HG02763 (cell line): ENCODE results near the gene ARHGAP15.
A peak's percentile ranks its signal among the peaks of the same experiment; 100 is the strongest.

ENCODE experiments used
- ATAC-seq: cut with Tn5 transposase; IDR thresholded peaks from one replicate; pipeline ENCODE4 v1.9.1; 2021; ENCODE audit warnings: mild to moderate bottlenecking, moderate library complexity; ENCODE audit not compliant: unreplicated experiment

ARHGAP15 gene

DNA sequence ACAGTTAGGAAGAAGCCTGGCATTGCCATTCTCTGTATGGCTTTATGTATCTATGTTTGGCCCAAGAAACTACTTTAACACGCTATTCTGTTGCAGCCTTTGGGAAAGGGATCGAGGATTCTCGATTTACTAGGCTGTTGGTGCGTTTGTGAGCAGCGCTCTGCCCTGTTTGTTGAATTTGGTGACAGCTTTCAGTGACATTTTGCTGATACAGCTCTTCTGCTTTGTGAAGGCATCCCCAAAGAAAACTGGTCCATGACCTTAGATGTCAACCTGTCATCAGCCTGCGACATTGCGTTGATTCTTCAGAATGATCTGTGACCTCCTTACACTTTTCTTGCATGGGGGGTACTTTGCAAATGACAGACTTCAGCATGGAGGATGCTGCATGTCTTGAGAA, 431.5 kb downstream of the ARHGAP15 start:
- no peak for ATAC-seq

DNA sequence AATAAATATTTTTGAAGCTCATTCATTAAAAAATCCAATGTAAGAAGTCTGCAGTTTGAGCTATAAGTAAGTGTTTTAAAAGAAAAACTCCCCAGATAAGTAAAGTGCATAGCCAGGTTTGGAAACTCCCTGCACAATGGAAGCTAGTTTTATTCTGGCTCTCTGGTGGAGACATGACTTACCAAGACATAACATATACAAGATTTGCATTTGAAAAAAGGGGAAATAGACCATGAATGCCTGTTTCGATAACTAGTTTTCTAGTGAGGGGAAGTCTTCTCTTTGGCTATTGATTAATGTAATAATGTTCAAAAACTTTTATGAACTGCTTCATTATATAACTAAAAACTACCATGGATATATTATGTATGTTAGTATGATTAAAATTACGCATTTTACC, 435.2 kb downstream of the ARHGAP15 start:
- ATAC-seq = peak; percentile 88

DNA sequence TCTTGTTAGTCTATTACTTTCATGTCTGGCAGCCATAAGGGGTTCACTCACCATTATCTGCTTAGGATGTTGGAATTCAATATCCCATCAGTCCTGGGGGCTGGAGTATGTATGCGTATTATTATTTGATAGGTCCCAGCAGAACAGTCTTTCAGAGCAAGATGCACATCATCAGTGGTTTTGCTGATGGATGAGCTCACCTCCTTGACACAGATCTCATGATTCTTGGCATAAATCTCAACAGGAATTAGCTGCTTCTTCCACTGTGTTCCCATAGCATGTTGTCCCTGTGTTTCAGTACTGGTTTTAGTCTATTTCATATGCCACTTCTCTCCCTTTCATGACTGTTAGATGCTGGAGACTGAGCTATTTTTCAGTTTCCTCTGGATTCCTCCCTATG, 442.5 kb downstream of the ARHGAP15 start:
- no peak for ATAC-seq

DNA sequence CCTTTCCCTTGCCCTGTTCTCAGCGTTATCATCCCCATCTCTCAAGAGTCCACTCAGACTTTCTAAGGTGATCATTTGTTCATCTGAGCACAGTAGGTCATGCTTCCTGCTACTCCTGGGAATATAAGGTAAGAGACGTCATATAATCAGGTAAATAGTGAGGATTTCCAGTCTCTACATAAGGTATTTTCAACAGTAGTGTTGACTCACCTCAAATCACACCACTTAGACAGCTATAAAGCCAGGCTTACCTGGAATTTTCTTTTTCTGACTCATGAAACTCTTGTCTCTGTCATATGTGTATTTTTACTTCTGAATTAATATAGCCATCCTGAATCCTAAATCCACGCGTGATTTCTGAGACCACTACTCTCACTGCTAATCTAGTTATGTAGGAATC, 443.2 kb downstream of the ARHGAP15 start:
- no peak for ATAC-seq

DNA sequence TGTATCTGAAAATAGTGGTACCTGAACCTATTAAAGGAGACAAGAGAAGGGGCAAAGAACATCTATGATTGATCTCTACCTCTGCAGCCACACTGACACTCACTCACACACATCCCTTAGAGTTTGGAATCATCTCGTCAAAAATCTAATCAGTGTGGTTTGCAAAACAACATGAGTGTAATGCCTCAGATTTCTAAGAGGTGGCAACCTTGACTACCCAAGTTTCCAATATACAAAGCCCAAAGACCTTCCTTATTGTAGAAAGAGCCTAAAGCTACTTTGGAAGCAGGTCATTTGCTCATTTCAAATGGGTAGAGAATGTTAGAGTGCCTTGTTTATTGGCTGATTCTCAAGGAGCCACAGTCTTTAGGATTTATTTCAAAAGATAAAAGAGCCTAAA, 444.9 kb downstream of the ARHGAP15 start:
- no peak for ATAC-seq

DNA sequence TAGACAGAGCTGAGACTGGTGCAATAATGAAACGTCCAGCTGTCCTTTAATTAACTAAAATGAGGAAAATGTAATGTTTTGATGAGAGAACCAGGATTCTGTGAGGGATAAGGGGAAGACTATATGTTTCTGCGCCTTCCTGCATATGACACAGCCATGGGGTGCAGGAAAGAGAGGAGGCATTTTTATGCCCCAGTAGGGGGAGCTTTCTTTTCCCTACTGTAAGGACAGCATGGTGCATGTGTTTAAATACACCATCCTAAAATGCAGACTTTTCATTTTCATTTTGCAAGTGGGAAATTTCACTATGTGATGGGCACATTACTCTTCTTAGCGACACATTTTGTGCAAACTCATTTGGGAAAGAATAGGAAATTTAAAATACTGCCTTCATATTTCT, 446.1 kb downstream of the ARHGAP15 start:
- no peak for ATAC-seq

DNA sequence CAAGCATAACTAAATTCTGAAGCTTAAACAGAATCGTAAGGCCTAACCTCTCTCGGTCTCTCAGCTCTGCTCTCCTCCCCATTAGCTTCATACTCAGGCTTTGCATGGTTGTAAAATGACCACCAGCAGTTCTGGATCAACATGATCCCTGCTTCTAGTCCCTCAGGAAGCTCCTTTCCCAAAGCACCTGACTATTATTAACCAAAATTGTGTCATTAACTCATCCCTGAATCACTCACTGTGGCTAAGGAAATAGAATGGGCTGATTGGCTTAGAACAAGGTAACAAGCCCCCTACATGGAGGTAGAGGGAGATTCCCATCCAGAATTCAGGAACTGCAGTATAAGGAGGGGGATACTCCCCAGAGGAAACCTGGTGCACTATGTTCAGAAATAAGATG, 448.3 kb downstream of the ARHGAP15 start:
- no peak for ATAC-seq

DNA sequence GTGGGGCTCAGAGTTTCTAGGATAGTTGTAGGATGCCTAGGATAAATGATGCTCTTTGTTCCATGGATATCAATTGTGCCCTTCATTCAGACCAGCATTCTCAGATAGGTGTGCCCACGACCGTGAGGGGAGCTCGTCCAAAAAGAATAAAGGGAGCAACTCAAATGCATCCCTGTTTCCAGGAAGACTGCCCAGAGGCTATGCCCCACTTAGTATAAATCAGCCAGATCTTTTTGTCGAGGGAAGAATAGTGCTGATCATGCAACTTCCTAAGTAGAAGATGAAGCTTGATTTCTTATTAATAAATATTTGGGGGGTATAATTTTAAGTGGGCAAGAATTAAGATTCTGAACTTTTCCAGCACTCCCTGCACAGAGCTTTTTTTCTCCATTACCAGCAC, 450.2 kb downstream of the ARHGAP15 start:
- no peak for ATAC-seq

DNA sequence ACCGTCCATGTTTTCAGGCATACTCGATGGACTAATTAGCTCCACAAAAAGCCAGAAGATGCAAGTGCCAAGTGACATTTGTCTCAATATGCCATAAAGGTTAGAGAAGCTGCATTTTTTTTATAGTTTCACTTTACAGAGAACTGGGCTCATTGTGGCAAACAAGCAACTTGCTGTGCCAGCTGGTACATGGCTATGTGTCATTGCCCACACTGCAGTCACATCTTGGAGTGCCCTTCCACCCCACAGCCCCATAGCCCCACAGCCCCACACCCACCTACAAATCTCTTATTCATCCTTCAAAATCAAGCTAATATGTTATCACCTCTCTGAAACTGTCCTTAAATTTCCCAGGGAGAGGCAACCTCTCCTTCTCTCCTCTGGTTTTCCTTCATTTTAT, 451.9 kb downstream of the ARHGAP15 start:
- ATAC-seq = no peak

DNA sequence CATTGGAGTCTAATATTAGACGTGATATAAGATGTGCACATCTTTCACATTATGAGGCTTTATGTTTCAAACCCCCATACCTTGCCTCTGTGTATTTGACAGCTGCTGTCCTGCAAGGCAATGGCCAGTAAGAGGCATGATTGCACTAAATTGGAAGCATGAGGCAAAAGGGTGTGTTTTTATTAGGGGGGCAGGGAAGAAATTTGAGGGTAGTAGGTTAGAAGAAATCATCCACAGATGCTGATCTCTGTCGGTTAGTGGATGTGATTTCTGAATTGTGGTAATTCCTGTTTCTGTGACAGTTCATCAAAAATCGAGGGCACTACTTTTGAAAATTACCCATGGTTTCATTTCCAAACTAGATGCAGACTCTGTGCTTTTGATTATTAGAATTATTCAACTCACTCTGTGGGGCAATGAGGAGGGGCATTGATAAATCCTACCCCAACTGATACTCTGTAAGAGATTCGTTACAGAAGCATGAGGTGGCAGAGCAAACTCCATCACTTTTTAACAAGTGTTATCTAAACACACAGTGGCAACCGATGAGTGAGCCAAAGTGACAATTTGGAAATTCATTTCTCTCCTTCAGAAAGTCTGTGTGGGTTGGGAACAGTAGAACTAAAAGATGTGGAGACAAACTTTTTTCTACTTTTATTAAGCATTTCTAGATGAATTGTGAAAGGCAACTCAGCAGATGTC, 453.0 kb downstream of the ARHGAP15 start:
- no peak for ATAC-seq

DNA sequence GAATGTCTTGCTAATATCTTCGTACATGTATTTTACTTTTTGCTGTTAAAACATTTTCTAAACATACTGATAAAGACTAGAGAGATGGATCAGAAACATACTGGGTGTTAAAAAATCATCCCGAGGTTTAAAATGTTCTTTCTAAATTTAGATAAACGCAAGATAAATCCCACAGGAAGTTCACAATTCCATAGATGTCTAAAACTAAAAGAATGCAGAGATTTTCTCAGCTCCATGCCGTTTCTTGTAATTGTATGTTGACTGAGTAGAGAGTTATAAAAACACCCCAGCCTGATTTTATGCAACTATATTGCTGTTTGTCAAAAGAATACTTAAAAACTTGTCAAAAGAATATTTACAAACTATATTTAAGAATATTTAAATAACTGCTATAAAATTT, 455.7 kb downstream of the ARHGAP15 start:
- no peak for ATAC-seq

DNA sequence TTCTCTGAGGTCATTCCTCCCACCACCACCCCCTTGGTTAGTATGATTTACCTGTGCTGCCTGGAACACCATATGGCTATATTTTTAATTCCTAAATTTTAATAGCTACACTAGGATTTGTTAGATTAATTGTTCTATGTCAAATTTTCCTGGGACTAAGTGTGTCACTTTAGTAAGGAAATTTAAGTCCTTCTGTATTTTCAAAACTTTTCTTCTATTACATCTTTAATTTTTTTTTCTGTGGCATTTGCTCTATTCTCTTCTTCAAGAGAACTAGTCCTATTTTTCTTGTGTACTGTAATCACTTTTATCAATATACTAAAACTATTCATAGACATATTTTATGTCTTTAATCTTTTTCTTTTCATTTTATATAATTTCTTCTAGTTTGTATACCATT, 456.9 kb downstream of the ARHGAP15 start:
- no peak for ATAC-seq

DNA sequence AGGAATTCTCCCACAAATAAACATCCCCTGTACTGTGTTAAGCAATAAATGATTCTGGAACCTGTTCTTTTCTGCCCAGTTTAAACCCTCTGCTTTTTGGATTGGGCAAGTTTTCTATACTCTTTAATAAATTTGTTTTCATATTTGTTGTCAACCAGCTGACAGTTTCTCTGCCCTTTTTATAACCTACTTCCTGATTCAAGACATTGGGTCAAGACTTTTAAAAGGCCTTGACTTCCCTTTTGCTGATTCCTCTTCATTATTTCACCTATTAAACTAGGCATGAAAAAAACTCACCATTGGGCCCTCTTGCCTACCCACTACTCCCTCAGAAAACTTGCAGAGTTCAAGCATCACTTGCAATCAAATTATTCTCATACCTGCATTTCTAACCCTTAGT, 459.5 kb downstream of the ARHGAP15 start:
- no peak for ATAC-seq

DNA sequence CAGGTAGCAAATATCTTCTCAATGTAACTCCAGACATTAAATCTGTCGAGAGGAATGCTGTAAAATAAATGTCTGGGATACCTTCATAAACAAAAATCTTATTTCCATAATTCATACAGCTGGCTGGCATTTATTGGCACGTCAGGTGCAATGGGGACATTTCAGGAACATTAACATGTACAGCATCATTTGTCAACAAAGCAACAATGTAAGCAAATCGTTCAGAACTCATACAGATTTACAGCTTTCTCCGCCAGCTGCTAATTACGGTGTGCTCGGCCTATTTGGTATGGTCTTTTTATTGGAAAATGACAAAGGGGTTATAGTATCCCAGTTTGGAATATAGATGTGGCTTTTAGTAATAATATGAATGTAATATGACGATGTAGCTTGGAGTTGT, 464.9 kb downstream of the ARHGAP15 start:
- no peak for ATAC-seq

DNA sequence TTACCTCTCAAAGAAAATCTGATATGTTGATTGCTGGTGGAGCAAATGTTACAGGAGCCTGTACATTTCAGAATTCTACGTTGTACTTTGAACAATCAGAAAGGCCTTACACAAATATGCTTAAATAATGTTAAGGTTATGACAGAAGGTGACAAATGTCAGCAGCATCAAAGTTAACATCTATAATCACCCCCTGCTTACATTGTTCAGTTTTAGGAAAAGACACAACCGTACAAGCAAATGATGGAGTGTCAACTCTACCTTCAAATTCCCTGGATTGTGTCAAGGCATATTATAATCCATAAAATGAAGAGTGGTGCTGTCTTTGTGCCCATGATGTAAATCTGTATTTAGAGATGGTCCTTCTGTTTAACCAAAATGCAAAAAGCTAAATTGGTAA, 465.5 kb downstream of the ARHGAP15 start:
- no peak for ATAC-seq

DNA sequence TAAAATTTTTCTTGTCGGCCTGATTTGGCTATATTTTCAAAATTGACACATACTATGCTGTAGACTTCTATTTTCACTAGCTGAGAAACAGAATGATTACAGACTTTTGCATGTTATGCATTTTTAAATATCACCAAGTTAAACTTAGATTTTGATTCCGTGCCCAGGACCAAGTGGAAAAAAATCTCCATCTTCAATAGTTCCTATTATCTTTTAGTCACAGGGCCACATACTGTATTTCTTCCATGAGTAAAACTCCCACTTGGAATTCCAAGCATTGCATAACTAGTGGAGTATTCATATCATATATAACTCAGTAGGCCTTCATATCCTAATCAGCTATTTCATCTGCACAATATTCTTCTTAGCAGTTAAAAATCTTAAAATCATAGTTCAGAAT, 470.9 kb downstream of the ARHGAP15 start:
- no peak for ATAC-seq

DNA sequence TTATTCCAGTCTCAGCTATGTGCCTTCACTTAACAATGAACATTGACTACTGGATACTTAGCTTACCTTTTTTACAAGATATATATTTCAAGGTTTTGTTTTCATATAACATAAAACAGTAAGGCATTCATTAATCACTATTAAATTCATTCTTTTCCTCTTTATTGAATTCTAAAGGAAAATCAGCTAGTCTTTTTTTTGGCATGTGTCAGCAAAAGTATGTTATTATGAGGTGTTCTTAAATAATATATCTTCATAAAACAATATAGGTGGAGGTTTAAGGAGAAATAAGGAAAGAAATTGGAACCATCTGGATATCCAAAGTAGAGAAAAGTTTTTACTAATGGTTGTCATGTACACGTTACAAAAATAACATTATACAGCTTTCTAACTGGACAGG, 472.6 kb downstream of the ARHGAP15 start:
- ATAC-seq = no peak

DNA sequence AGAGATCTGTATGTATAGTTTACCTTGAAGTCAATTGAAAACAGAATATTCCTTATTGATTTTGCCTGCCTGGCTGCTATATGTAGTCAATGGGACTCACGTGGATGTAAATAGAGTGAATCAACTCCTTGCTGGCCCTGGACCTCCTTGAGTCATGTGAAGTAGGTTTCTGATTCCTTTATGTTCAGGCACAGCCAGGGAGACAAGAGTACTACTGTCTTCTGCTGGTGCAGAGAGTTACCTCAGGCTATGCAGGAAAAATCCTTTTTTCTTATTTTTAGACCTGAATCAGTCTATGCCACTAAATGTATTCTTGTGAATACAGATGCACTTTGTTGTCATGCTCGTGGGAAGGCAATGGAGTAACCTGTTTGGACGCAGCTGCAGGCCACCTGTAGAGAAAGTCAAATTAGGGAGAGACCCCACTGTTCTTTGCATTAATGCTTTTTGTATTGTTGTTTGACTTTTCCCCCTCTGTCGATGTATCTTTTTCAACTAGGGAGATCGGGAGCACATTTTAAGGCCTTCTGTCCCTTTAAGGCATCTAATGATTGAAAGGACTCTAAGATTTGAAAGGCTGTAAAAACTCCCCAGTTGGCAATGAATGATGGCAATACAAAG, 473.9 kb downstream of the ARHGAP15 start:
- ATAC-seq = no peak

DNA sequence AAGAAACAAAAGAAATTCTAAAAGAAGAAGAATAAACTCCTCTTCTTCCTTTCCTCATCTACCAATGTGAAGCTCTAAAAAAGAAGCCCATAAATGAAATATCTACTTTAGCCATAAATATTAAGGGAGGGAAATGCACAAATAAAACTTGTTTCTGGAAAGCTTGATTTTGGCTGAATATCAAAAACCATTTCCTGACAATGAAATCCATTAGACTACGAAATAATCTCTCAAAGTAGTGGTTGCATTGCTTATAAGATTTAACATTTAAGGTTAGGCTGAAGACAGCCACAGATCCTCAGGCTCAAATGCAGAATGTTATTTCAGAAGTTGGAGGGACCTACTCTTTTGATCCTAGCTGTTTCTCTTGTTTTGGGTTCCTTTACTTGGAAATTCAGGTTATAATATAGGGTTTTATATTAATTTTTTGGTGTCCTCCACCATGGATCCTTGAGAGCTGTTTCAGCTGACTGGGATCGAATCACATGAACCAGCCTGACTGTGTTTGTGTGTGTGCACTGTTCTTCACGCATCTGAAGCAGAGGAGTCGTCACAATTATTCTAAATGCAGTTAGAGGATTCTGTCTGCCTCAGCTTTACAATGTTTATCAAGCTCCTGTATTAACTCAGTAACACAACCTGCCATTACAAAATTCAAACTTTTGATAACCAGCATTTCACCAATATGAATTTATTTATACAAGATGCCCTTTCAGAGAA, 474.8 kb downstream of the ARHGAP15 start:
- no peak for ATAC-seq

DNA sequence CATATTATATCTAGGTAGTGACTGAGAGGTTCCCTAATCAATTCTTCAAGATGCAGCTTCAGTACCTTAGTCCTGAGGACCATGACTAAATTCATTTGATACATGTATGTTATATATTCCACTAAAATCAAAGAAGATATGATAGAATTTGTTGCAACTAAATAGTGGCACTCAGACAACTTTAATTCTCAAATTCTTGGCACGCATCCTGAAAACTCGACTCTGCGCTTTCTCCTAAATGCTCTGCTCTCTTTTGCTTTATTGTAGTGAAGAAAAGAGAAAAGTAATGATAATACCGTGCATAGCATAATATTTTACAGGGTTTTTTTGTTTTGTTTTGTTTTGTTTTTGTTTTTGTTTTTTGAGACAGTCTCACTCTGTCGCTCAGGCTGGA, 475.3 kb downstream of the ARHGAP15 start:
- no peak for ATAC-seq

DNA sequence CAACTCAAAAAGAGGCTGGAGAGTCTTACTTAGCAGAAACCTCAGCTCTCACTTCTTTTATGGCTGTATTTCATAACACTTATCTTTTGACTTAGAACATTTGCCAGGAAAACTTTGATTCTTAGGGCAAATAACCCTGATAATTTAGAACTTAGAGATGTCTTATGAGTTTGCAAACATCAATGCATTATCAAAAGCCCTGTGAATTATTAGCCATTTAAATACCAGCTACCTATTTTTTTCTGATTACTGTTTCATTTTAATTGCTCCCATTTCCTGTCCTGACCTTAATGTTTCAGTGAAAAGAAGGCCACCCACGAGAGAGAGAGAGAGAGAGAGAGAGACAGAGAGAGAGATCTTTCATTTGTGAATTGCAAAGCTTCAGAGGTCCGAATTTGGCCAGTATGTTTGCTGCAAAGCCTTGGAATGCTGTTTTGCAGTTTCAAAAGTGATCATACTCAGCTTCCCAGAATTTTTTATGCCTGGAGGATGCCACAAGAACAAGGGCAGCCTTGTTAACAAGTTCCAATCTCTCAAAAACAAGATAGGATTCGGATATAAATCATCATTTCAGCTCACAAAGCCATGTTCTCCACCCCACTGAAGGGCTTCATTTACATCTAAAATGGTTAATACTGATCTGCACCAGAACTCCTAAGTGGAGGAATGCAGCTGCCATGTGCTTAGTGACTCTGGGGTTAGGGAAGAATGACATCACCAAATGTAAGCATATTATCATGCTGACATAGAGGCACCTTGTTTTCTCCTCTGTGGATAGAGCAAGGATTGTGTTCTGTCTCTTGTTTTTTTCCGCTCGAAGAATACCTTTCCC, 478.2 kb downstream of the ARHGAP15 start:
- no peak for ATAC-seq

DNA sequence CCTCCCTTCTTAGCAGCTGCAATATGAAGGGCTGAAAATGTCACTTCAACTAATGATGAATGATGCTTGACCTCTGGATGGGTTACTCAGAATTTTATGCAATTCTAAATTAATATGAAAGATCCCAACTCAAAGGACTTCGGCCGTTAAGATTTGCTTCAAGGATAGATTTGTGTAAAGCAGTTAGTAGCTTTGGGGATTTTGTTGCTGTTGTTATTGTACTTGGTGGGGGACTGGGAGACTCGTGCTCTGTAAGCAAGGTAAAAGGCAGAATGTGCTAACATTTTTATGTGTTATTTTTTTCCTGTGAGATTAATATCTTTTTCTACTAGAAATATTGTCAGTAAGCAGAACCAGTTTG, 478.8 kb downstream of the ARHGAP15 start:
- no peak for ATAC-seq
